ENCODE results near the gene TMEM187. TPM values are rescaled to one million over a fixed set of nuclear protein-coding genes. Genes with fewer than 3 reads are reported as not detected.
A peak's percentile ranks its signal among the peaks of the same experiment; 100 is the strongest.

Gene TMEM187
- total and polyA plus RNA-seq, 2 donors (not counting 1 experiment from before 2014, with no cell fraction given), result 5.5 to 6.4 TPM

DNA sequence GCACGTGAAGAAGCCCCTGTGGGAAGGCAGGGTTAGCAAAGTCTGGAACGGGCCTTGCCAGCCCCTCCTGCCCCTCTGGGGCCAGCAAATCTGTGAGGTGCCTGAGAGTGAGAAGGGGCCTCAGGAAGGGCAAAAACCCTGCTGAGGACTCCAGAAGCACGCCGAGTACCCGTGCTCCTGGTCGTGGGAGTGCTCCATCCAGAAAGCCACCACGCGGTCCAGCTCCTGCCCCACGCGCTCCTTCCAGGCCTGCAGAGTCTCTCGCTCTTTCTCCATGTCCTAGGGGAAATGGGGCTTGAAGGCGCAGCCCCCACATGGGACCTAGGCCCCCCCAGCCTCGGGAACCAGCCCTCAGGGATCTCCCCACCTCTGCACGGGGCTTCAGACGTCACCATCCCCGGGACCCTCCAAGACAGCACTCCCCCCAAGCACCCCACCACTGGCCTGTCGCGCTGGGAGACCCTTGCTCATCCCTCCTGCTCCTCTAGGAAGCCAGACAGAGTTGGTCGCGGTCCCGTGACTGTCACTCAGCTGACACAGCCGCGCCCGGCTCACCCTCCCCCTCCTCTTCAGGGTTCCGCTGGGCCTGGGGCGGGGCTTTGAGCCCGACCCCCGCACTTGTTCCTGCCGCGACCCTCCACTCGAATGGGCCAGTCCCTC, 28.3 kb upstream of the TMEM187 start, which contains the start of gene RENBP:
TSS of gene RENBP (minus strand) at position 504 of the 660 bp plus-strand sequence. CDS start at position 471, 33 bp downstream.
- Histone ChIP-seq H3K4me1 (ENCODE audit: control insufficient read depth in 2 of 2, insufficient read depth in 2 of 2, low read length in 2 of 2) (peaks cover 12 to 47% of the 10 kb centered on the region in 2 donors), H4K20me1 (ENCODE audit: control insufficient read depth, insufficient read depth, low read length, poor library complexity, severe bottlenecking) (no peaks in the 10 kb centered on the region), H3K79me2 (ENCODE audit: control insufficient read depth, insufficient read depth, low read length) (peaks cover 14% of the 10 kb centered on the region), H3K4me3 (ENCODE audit: control extremely low read depth in 1 of 5, extremely low read depth in 1 of 5, insufficient read depth in 1 of 5, low read depth in 2 of 5, low read length in 4 of 5) (peak within 1 kb of the TSS; percentile 8 to 60 (median 56)), H3K27ac (ENCODE audit: low read length in 2 of 2) (peak within 1 kb of the TSS; percentile 67 to 72), H3K9me3 (ENCODE audit: control extremely low read depth in 1 of 3, control insufficient read depth in 2 of 3, insufficient read depth in 1 of 3, low read length in 2 of 3) (no peaks in the 10 kb centered on the region), H3K4me2 (replicated peaks; ENCODE audit: low read depth, low read length, poor library complexity, severe bottlenecking) (peak within 1 kb of the TSS; percentile 72), H3K9ac (ENCODE audit: low read length) (peak within 1 kb of the TSS; percentile 56), H2AFZ (ENCODE audit: insufficient read depth, low read depth, low read length, poor library complexity, severe bottlenecking) (peak within 1 kb of the TSS; percentile 48), H3K27me3 (replicated peaks in 1 of 4; ENCODE audit: control extremely low read depth in 1 of 4, control insufficient read depth in 3 of 4, insufficient read depth in 4 of 4, low read length in 3 of 4) (no peaks in the 10 kb centered on the region), H3K36me3 (replicated peaks in 1 of 2; ENCODE audit: control extremely low read depth in 1 of 2, control insufficient read depth in 1 of 2, extremely low read depth in 1 of 2, insufficient read depth in 2 of 2, low read length in 1 of 2) (peaks cover 0 to 4% of the 10 kb centered on the region in 2 experiments)
- intact Hi-C loops (cut with micrococcal nuclease), result no loop called here
- ChIA-PET CTCF (interaction anchor here (1.0 to 15.4 kb wide), 3 partner anchors 8 to 19 kb away, joined by 3 to 325 read pairs (median 59); partner anchors contain the start of genes ARHGAP4 and NAA10), POLR2A (interaction anchor here (0.6 to 5.8 kb wide), 6 partner anchors 9 to 425 kb away, joined by 3 to 58 read pairs (median 6); partner anchors contain the start of genes ARHGAP4 and NAA10)
- DNase-seq (peak; percentile 68), ATAC-seq (ENCODE audit: low read depth) (peak; percentile 77)
- Mint-ChIP-seq H3K4me1 (peaks cover 19% of the 10 kb centered on the region), H3K9me3 (ENCODE audit: insufficient read depth) (no peaks in the 10 kb centered on the region), H3K4me3 (peak within 1 kb of the TSS; percentile 89), H3K27me3 (no peaks in the 10 kb centered on the region), H3K27ac (peak within 1 kb of the TSS; percentile 92)
- no peak for TF ChIP-seq EZH2 (IDR thresholded peaks at IDR 0.05; ENCODE audit: borderline replicate concordance, insufficient read depth, low read depth, low read length, poor library complexity, severe bottlenecking)
- TF ChIP-seq, protein P1, sequence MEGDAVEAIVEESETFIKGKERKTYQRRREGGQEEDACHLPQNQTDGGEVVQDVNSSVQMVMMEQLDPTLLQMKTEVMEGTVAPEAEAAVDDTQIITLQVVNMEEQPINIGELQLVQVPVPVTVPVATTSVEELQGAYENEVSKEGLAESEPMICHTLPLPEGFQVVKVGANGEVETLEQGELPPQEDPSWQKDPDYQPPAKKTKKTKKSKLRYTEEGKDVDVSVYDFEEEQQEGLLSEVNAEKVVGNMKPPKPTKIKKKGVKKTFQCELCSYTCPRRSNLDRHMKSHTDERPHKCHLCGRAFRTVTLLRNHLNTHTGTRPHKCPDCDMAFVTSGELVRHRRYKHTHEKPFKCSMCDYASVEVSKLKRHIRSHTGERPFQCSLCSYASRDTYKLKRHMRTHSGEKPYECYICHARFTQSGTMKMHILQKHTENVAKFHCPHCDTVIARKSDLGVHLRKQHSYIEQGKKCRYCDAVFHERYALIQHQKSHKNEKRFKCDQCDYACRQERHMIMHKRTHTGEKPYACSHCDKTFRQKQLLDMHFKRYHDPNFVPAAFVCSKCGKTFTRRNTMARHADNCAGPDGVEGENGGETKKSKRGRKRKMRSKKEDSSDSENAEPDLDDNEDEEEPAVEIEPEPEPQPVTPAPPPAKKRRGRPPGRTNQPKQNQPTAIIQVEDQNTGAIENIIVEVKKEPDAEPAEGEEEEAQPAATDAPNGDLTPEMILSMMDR (IDR thresholded peaks at IDR 0.05), result no peak
- WGBS (ENCODE audit: insufficient coverage), result 14% methylated on average over 21 of the region's 31 CpGs

GRCh38 chrX:153944800-153945150, 27.8 kb upstream of the TMEM187 start:
- Mint-ChIP-seq H3K27me3 (no peaks in the 10 kb centered on the region), H3K4me3 (peak overlapping the region; percentile 89), H3K9me3 (ENCODE audit: insufficient read depth) (no peaks in the 10 kb centered on the region), H3K4me1 (peaks cover 19% of the 10 kb centered on the region), H3K27ac (no peak overlapping the region)
- peak overlapping the region; percentile 48 for H2AFZ ChIP-seq (ENCODE audit: insufficient read depth, low read depth, low read length, poor library complexity, severe bottlenecking)
- intact Hi-C loops (cut with micrococcal nuclease), result no loop called here
- ATAC-seq (ENCODE audit: low read depth) (no peak), DNase-seq (no peak)
- no peaks in the 10 kb centered on the region for H3K9me3 ChIP-seq (ENCODE audit: control extremely low read depth in 1 of 3, control insufficient read depth in 2 of 3, insufficient read depth in 1 of 3, low read length in 2 of 3)
- H3K9ac ChIP-seq (ENCODE audit: low read length), result peak overlapping the region; percentile 56
- CTCF ChIA-PET, result interaction anchor here (0.7 to 15.4 kb wide), 5 partner anchors 8 to 105 kb away, joined by 3 to 325 read pairs (median 4); partner anchors contain the start of genes ARHGAP4 and NAA10
- H3K79me2 ChIP-seq (ENCODE audit: control insufficient read depth, insufficient read depth, low read length), result peaks cover 14% of the 10 kb centered on the region
- peak overlapping the region in 4 of 5 experiments; percentile 55 to 60 (median 58) for H3K4me3 ChIP-seq (ENCODE audit: control extremely low read depth in 1 of 5, extremely low read depth in 1 of 5, insufficient read depth in 1 of 5, low read depth in 2 of 5, low read length in 4 of 5)
- H4K20me1 ChIP-seq (ENCODE audit: control insufficient read depth, insufficient read depth, low read length, poor library complexity, severe bottlenecking), result no peaks in the 10 kb centered on the region
- peak overlapping the region; percentile 72 for H3K4me2 ChIP-seq (replicated peaks; ENCODE audit: low read depth, low read length, poor library complexity, severe bottlenecking)
- no peaks in the 10 kb centered on the region for H3K27me3 ChIP-seq (replicated peaks in 1 of 4; ENCODE audit: control extremely low read depth in 1 of 4, control insufficient read depth in 3 of 4, insufficient read depth in 4 of 4, low read length in 3 of 4)
- POLR2A ChIA-PET, result interaction anchor here (0.6 to 5.8 kb wide), 8 partner anchors 10 to 553 kb away, joined by 3 to 58 read pairs (median 4); partner anchors contain the start of genes ARHGAP4 and NAA10
- 20% methylated on average over 1 of the region's 6 CpGs for WGBS (ENCODE audit: insufficient coverage)
- peaks cover 0 to 9% of the 10 kb centered on the region in 2 experiments for H3K36me3 ChIP-seq (replicated peaks in 1 of 2; ENCODE audit: control extremely low read depth in 1 of 2, control insufficient read depth in 1 of 2, extremely low read depth in 1 of 2, insufficient read depth in 2 of 2, low read length in 1 of 2)
- H3K27ac ChIP-seq (ENCODE audit: low read length in 2 of 2), result peak overlapping the region; percentile 67 to 72
- H3K4me1 ChIP-seq (ENCODE audit: control insufficient read depth in 2 of 2, insufficient read depth in 2 of 2, low read length in 2 of 2), result peaks cover 12 to 47% of the 10 kb centered on the region in 2 donors
- no peak for TF ChIP-seq EZH2 (IDR thresholded peaks at IDR 0.05; ENCODE audit: borderline replicate concordance, insufficient read depth, low read depth, low read length, poor library complexity, severe bottlenecking)
- TF ChIP-seq, protein P1 (IDR thresholded peaks at IDR 0.05), result no peak
